Measurements from ENCODE around the gene ZNF507. TPM values are rescaled to one million over a fixed set of nuclear protein-coding genes. Genes with fewer than 3 reads are reported as not detected.

ZNF507 gene
- polyA plus RNA-seq, 1 donor (not counting 4 experiments of a cell fraction or from before 2014, with no cell fraction given) = 10.2 TPM

GRCh38 chr19:32397671-32398101 is 52.3 kb downstream of the ZNF507 start:
- no peaks in the 10 kb centered on the region for H3K79me2 ChIP-seq (ENCODE audit: control insufficient read depth, insufficient read depth, low read length)
- H3K9me3 ChIP-seq (ENCODE audit: control insufficient read depth, low read depth, low read length) = no peaks in the 10 kb centered on the region
- peaks cover 5% of the 10 kb centered on the region for H3K4me1 ChIP-seq (ENCODE audit: control insufficient read depth, extremely low read depth, insufficient read depth, low read length)
- H3K36me3 ChIP-seq (ENCODE audit: control insufficient read depth in 2 of 2, extremely low read depth in 1 of 2, insufficient read depth in 2 of 2, low read length in 2 of 2) = no peaks in the 10 kb centered on the region
- no peaks in the 10 kb centered on the region for H3K9me1 ChIP-seq (ENCODE audit: control insufficient read depth, extremely low read depth, insufficient read depth, low read length)
- FAIRE-seq (no peak), DNase-seq (ENCODE audit: low read depth, low spot score) (no peak)
- H3K9ac ChIP-seq (ENCODE audit: control insufficient read depth, extremely low read depth, insufficient read depth, low read length) = no peak overlapping the region
- no peaks in the 10 kb centered on the region for H4K20me1 ChIP-seq (ENCODE audit: control insufficient read depth, extremely low read depth, insufficient read depth, low read length)
- dilution Hi-C loops (cut with MboI; ENCODE audit: extremely low pct_ligation_motif_present, low sequenced_read_pairs) = no loop called here
- no peak overlapping the region for H2AFZ ChIP-seq (ENCODE audit: control insufficient read depth, low read length)
- TF ChIP-seq CTCF (optimal IDR thresholded peaks at IDR 0.05 in 1 of 3, IDR thresholded peaks at IDR 0.05 in 1 of 3, conservative IDR thresholded peaks at IDR 0.05 in 1 of 3; ENCODE audit: extremely low read depth in 1 of 3, insufficient read depth in 2 of 3, low read length in 3 of 3) = no peak
- H3K27me3 ChIP-seq (ENCODE audit: control insufficient read depth, extremely low read depth, insufficient read depth, low read length) = no peaks in the 10 kb centered on the region
- H3K4me3 ChIP-seq (ENCODE audit: control insufficient read depth in 2 of 3, extremely low read depth in 1 of 3, insufficient read depth in 2 of 3, low read depth in 1 of 3, low read length in 3 of 3) = no peak overlapping the region
- H3K27ac ChIP-seq (ENCODE audit: control insufficient read depth, insufficient read depth, low read length) = no peak overlapping the region
- no peak overlapping the region for H3K4me2 ChIP-seq (ENCODE audit: control insufficient read depth, extremely low read depth, insufficient read depth, low read depth, low read length)

GRCh38 chr19:32401992-32402391 is 56.6 kb downstream of the ZNF507 start:
- no peak overlapping the region for H2AFZ ChIP-seq (ENCODE audit: control insufficient read depth, low read length)
- dilution Hi-C loops (cut with MboI; ENCODE audit: extremely low pct_ligation_motif_present, low sequenced_read_pairs) = no loop called here
- no peak for FAIRE-seq
- no peak overlapping the region for H3K9ac ChIP-seq (ENCODE audit: control insufficient read depth, extremely low read depth, insufficient read depth, low read length)
- H3K4me2 ChIP-seq (ENCODE audit: control insufficient read depth, extremely low read depth, insufficient read depth, low read depth, low read length) = no peak overlapping the region
- no peaks in the 10 kb centered on the region for H3K27me3 ChIP-seq (ENCODE audit: control insufficient read depth, extremely low read depth, insufficient read depth, low read length)
- H4K20me1 ChIP-seq (ENCODE audit: control insufficient read depth, extremely low read depth, insufficient read depth, low read length) = no peaks in the 10 kb centered on the region
- H3K36me3 ChIP-seq (ENCODE audit: control insufficient read depth in 2 of 2, extremely low read depth in 1 of 2, insufficient read depth in 2 of 2, low read length in 2 of 2) = no peaks in the 10 kb centered on the region
- H3K9me1 ChIP-seq (ENCODE audit: control insufficient read depth, extremely low read depth, insufficient read depth, low read length) = no peaks in the 10 kb centered on the region
- H3K9me3 ChIP-seq (ENCODE audit: control insufficient read depth, low read depth, low read length) = no peaks in the 10 kb centered on the region
- H3K4me1 ChIP-seq (ENCODE audit: control insufficient read depth, extremely low read depth, insufficient read depth, low read length) = peaks cover 15% of the 10 kb centered on the region
- peaks cover 4% of the 10 kb centered on the region for H3K79me2 ChIP-seq (ENCODE audit: control insufficient read depth, insufficient read depth, low read length)
- DNase-seq (ENCODE audit: low read depth, low spot score) = no peak
- TF ChIP-seq CTCF (optimal IDR thresholded peaks at IDR 0.05 in 1 of 3, IDR thresholded peaks at IDR 0.05 in 1 of 3, conservative IDR thresholded peaks at IDR 0.05 in 1 of 3; ENCODE audit: extremely low read depth in 1 of 3, insufficient read depth in 2 of 3, low read length in 3 of 3) (no peak), EZH2 (IDR thresholded peaks at IDR 0.05; ENCODE audit: low read length) (no peak)
- H3K4me3 ChIP-seq (ENCODE audit: control insufficient read depth in 2 of 3, extremely low read depth in 1 of 3, insufficient read depth in 2 of 3, low read depth in 1 of 3, low read length in 3 of 3) = no peak overlapping the region
- H3K27ac ChIP-seq (ENCODE audit: control insufficient read depth, insufficient read depth, low read length) = no peak overlapping the region

Measured in keratinocyte (primary cell).